C4-2B (cell line): ENCODE measurements around the gene CDC45.
A peak's percentile ranks its signal among the peaks of the same experiment; 100 is the strongest.

ENCODE experiments used
- H3K27ac ChIP-seq: fragments of 450-650 bp; 2 replicates; pipeline ENCODE4 v1.5.1; 2017
- CTCF ChIP-seq: fragments of 450-650 bp; conservative IDR thresholded peaks from 2 replicates; pipeline ENCODE4 v1.5.1; 2017; ENCODE audit warnings: mild to moderate bottlenecking
- ZFX ChIP-seq: fragments of 450-650 bp; IDR thresholded peaks from 2 replicates; pipeline ENCODE4 v1.6.1; 2017

Gene CDC45

DNA sequence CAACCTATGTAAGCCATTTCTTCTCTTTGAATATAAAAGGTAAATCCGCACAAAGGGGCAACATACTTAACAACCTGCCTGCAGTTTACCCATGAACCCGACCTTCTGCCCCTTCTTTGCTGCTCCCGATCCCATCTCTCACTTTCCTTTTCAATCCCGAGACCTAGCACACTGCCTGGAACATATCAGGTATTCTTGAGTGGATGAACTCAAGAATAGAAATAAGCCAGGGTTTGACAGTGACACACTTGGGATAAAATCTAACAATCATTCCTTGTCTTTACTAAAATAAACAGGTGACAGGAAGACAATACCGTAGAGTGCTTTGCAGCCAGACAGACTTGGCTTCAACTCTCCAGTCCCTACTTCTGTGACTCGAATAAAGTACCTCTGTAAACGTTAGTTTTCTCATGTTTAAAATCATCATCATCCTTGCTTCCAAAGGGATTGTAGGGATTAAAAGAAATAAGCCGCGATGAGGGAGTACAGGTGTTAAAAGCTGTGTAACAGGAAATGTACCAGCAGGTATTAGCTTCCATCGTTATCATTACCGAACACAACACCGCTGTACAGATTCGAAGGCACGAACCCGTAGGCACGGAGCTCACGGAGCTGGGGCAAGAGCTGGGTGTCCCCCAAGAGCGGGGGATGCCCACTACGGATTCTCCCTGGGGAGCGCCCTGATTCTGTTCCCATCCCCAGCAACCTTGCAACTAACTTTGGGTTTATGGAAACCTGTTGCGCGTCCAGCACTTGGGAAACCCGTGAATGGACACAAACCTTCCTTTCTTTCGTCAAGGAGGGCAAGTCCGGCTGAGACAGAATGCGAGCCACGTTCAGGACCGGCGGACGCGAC is 1.4 kb upstream of the CDC45 start:
- peak overlapping the region; percentile 90 for H3K27ac ChIP-seq
- TF ChIP-seq CTCF (no peak), ZFX (no peak)

DNA sequence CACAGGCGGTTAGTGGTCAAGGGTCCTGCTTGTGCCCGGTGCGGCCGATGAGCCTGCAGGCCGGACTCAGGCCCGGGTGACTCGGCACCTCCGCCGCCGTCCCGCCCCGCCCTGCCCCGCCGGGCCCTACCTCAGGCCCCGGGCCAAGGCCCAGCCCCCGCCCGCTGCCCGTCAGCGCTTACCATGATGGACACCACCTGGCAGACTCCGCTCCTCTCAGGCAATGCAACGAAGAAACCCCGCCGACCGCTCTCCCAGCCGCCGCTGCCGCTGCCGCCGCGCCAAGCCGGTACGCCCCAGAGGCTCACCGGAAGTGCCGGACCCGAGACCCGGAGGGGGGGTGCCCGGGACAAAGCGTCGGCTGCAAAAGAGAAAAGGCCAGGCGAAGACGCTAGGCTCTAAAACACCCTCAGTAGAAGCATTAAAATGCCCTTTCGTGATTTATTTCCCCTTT is 792 bp upstream of the CDC45 start, which contains the start of gene UFD1:
UFD1 (minus strand) TSS at position 293 of the 454 bp plus-strand sequence; CDS start at position 185, 108 bp downstream.
- TF ChIP-seq ZFX (peak; percentile 80; the same call in 1 of the 2 replicates), CTCF (no peak)
- peak within 1 kb of the TSS; percentile 90 for H3K27ac ChIP-seq

GRCh38 chr22:19480173-19480568 is 451 bp downstream of the CDC45 start:
- TF ChIP-seq CTCF (no peak), ZFX (no peak)
- H3K27ac ChIP-seq: peak overlapping the region; percentile 90

GRCh38 chr22:19480789-19481188 is 1.1 kb downstream of the CDC45 start:
- no peak overlapping the region for H3K27ac ChIP-seq
- TF ChIP-seq ZFX: no peak
- no peak for TF ChIP-seq CTCF

- no peak overlapping the region for H3K27ac ChIP-seq
- no peak for TF ChIP-seq CTCF
- no peak for TF ChIP-seq ZFX
Observed at GRCh38 chr22:19482297-19482696, 2.6 kb downstream of the CDC45 start.

- TF ChIP-seq ZFX: no peak
- no peak for TF ChIP-seq CTCF
- no peak overlapping the region for H3K27ac ChIP-seq
Observed at GRCh38 chr22:19483481-19484244, 3.9 kb downstream of the CDC45 start.

- TF ChIP-seq CTCF (no peak), ZFX (no peak)
- no peak overlapping the region for H3K27ac ChIP-seq
Observed at GRCh38 chr22:19488285-19488684, 8.6 kb downstream of the CDC45 start.
